GM18867 (cell line): ENCODE measurements around the gene RAD51B.
"Not testable (repeated sequence)": the region's sequence is repeated elsewhere in the genome, so short reads cannot be mapped to it uniquely, and the experiment has no call there.

Experiments
- ATAC-seq: cut with Tn5 transposase; IDR thresholded peaks from one replicate; pipeline ENCODE4 v1.9.1; 2021; ENCODE audit warnings: mild to moderate bottlenecking, moderate library complexity; ENCODE audit not compliant: unreplicated experiment

RAD51B gene

DNA sequence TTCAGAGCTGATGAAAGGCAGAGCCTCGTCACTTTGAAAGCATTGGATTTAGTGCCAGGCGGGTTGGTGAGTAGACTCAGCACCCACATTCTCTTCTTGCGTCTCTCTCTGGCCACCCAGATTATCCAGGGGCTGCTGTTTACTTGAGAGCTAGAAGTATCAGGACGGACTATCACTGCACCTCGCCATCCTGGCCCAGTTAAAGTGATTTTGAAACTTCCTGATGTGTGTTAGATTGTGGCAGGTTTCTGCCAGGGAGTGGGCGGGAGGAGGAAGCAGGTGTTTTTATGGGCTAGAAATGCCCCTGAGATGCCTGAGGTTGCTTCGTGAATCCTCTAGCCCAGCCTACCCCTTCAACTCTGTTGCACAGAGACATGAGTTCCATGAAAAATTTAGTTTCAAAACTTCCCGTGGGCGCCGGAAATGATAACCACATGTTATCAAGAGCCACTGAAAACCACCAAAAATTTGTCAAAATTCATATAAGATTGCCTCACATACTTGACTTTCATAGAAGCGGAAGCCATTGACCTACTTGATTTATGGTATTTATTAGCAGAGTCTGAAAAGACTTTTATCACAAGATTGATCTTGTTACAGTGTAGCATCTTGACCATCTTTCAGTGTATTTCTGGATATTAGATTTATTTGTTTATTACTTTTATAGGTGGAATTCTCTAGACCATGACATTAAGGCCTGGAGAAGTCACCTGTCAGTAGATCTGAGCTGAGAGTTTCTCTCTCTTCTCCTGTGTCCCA is 466.0 kb downstream of the RAD51B start:
- peak; percentile 26 for ATAC-seq

DNA sequence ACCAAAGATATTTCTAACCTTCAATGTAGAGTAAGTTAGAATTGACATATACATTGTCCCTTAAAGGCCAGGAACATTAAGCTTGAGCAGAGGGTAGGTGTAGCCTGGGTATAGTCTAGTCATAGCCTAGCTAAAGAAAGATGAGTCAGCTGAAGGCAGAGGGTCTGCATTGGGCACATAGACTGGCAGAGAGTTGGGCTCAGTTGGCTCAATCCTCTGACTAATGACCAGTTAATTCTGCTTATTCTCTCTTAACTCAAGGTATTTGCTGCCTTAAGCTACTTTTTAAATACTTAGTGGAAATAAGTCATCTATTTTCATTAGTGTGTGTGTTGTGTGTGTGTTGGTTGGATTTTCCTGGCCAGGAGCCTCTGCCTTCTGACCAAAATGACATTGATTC is 467.1 kb downstream of the RAD51B start:
- no peak for ATAC-seq

DNA sequence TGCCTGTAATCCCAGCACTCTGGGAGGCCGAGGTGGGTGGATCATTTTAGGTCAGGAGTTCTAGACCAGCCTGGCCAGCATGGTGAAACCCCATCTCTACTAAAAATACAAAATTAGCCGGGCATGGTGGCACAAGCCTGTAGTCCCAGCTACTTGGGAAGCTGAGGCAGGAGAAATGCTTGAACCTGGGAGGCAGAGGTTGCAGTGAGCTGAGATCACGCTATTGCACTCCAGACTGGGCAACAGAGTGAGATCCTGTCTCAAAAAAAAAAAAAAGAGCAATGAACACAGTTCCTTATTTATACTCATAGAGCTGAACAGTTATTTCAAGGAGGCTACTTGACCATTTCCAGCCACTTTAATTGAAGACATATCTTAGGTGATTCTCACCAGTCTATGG is 469.9 kb downstream of the RAD51B start:
- not testable (repeated sequence) for ATAC-seq

DNA sequence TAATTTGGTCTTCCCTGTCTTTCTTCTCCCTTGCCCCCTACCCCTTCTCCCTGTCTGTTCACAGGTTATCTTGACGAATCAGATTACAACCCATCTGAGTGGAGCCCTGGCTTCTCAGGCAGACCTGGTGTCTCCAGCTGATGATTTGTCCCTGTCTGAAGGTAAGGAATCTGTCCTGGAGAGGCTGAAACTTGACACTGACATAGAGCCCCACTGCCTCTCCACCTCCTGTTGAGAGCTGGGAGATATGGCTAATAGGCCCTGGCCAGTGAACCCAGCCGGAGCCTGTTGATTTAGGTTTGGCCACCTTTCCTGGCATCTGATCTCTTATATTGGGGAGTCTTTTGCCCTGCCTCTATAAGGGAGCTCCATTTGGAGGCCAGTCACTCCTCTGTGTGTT is 472.2 kb downstream of the RAD51B start:
- ATAC-seq: no peak

DNA sequence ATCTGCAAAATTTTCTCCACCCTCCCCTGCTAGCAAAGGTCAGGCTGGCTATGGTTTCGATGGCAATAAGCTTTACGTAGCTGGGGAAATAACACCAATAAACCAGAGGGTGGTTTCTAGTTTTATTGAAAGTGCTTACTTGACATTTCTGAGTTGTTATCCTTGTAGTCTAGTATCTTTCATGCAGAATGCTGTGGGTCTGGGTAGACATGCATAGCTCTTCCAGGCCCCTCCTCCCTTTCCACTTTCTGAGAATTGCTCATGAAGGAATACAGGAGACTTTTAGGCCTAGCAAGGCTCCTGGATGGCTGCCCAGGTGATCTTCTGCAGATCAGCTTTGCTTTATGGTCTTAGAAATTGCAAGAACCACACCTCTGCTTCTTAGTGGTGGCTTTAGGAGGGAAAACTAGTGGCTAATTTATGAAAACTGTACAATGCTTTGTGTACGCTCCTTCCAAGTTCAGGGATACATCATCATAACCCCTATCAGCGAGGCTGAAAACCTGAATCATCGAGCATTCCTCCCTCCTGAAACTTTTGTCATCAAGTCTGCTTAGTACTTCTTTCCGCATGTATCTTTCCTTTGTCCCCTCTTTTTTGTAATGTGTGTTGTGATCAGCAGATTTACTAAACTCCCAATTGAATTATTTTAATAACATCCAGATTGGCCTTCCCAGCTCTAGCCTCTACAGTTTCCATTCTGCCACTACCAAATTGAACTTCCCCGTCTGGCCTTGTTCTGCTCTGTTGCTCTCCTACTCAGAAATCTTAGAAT is 473.0 kb downstream of the RAD51B start:
- ATAC-seq: no peak

DNA sequence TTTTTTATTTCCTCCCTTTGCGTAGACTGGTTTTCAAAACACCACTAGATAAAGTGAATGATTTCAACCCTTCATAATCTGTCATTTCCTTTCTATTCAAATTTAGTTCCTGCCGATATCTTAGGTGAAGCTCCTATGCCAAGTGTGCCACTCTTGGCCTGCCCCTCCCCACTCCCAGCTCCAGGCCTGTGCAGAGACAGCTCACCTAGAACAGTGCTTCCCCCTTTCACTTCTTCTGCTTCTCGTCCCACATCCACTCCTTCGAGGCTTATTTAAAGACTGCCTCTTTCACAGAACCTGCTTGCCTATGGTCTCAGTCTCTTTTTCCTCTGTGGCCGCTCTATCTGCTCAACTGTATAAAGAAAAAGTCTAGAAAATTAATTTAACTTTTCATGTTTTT is 473.8 kb downstream of the RAD51B start:
- ATAC-seq: no peak

DNA sequence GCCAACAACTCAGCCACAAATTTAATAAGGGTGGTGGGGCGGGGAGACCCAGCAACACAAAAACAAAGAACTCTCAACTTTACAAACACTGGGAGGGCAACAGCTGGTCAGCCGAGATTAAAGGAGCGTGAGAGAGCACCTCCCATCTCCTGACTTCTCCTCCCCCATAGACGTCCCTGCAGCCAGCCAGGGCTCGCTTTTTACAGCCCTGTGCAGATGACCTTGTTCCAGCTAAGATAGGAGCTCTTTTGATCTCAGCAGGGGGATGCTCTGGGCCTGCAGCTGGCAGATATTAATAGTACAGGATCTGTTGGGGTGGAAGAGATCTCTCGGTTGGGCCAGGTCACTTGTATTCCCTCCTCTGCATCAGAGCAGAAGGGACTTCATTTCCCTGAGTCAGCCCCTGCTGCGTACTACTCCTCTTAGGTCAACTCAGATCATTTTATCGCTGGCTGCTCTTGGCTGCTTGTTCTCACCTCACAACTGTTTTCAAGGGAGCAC is 475.8 kb downstream of the RAD51B start:
- ATAC-seq: no peak

DNA sequence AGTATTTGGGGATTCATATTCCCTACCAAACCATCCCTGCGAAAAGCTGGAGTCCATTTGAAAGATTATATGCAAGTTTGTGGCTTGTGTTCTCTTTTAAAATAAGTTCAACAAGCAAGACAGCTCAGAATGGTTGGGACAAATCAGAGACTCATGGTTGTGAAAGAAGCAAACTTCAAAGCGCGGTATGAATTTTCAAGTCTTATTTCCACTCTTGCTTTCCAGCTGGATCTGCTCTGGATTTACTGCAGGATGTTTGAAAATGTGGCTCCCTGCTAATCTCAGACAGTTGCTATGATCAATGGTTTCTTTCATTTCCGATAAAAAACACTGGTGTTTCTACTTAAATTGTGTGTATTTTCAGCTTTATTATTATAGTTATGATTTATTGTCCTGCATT is 477.5 kb downstream of the RAD51B start:
- ATAC-seq: no peak

DNA sequence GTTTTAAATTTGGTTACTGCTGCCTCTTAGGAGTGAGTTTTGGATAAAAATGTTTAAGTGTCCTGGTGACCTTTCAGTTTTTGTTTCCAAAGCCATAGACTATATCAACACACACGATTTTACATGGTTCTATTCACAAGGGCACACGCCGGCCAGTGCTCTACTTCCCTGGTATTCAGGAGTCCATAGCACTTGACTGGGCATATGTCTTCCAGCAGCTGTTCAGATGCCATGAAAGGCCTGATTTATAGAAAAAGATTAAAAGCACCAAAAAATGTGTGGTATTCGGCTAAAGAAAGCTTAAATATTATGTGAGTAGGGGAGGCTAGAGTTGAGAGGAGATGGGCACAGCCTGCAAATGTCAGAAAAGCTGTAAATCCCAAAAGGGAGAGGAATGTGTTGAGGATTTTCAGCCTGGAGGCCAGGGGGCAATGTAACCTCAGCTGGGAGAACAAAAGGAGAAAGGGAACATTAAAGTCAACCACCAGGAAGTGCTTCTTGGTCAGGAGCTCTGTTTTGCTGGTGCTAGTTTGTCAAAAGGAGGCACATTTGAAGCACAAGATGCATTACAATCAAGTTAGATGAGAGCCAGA is 478.4 kb downstream of the RAD51B start:
- no peak for ATAC-seq

DNA sequence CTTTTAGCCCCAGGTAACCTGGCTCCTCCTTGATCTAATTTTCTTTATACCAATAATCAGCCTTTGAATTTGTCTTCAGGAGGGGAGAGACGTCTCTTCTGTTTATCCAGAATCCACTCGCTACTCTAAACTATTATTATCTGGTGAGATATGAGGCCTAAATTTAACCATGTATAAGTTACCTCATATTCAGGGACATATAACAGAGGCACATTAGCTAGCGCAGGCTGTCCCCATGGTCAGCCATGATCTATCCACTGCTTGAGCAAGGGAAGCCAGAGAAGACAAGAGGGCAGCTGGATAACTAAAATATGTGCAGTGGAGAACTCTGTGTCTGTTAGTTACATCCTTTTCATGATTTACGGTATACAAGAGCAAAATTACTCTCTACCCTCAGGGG is 481.0 kb downstream of the RAD51B start:
- ATAC-seq: no peak

DNA sequence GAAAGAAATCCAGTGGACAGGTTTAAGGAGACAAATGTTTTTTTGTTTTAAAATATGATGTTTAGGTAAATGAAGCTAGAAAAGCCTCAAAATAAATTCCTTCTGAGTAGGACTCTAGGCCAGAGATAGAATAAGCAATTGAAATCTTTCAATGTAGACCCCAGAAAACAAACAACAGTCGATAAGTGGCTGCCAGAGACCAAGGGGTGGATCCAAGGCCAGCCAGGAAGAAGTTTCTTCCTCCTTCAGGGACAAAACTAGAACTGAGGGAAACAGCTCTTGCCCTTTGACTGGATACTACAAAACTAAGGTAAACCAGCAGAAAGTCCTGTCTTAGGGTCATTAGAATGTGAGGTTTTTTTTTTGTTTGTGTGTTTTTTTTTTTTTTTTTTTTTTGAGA is 481.6 kb downstream of the RAD51B start:
- ATAC-seq: no peak

DNA sequence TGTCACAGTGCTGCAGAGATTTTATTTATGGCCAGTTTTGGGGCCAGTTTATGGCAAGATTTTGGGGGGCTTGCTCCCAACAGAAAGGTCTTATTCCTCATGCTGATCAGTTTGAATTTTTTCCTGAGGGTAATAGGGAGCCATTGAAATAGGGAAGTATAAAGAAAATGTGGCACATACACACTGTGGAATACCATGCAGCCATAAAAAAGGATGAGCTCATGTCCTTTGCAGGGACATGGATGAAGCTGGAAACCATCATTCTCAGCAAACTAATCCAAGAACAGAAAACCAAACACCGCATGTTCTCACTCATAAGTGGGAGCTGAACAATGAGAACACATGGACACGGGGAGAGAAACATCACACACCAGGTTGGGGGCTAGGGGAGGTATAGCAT is 483.4 kb downstream of the RAD51B start:
- ATAC-seq: not testable (repeated sequence)

DNA sequence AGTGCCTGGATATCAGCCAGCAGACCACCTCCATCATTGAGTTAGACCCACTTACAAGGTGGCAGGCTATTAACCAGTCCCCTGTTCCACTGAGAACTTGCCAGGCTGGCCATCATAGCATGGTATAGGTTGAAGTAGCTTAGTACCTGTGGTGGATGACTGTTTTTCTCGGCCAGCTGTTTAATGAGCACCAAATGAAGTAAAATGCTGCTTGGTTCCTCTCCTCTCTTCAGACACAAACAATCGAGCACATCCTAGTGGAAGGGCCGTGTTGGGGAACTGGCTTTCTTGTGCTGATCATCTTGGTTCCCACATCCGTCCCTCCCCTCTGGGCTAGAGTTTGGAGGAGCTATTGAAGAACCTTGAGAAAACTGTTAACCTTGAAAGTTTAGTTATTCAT is 486.2 kb downstream of the RAD51B start:
- ATAC-seq: peak; percentile 30

DNA sequence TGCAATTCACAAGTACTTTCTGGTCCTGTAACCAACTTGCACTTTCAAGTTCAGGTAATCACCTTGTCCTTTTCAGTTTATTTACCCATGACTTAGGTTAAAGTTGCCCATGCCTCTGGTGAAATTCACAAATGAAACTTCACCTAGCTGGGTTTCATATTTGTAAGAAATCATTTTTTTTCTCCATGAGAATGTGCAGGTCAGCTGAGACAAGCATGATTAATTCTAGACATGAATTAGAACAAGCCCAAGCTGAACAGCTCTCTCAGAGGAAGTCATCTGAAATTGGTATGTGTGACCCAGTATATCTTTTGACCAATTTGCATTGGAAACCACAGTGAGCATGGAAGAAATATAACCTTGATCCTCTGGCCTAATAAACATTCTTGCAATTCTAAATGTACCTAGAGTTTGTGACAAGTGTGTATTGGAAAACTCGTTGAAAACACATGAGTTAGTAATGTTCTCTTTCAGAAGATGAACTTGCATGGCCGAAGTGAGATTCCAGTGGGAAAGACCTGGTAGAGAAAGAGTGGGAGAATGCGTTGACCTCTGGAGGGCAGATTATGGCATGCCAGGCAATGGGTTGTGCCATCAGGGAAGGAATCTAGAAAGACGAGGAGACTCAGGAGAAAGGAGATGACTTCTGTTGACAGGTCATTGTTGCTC is 486.8 kb downstream of the RAD51B start:
- peak; percentile 81 for ATAC-seq

DNA sequence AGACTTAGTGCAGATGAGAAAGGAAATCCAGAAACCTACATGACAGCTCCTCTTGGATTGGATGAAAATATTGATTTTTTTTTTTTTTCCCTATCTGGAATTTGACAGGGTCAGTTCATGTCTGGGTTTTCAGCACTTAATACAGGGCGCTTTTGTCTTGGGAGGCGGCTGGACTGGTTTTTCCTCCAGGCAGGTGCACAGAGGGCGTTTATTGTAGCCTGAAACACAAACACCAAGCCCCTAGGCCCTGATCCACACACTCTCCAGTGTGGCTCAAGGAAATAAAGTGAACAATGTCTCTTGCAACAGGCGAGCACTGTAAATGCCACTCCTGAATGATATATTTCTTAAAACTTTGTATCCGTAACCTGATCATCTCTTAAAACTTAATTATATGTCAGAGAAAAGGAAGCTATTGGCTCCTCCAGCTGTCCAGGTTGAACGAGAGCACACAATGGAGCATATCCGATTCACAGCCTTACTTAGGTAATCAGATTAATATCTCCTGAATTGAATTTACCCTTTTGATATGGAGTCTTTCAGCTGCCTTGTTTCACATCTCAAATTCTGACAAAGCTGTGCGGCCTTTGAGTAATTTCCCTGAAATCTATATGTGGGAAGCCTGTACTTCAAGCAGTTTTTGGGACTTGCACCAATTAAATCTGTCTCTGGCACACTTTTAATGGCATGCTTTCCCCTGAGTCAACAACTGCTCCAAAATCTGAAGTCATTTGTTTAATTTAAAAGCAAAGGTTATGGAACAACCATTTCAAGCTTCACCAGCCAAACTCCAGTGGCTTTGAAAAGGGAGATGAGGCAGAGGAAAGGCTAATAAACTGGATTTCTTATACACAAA is 487.6 kb downstream of the RAD51B start:
- ATAC-seq: no peak

DNA sequence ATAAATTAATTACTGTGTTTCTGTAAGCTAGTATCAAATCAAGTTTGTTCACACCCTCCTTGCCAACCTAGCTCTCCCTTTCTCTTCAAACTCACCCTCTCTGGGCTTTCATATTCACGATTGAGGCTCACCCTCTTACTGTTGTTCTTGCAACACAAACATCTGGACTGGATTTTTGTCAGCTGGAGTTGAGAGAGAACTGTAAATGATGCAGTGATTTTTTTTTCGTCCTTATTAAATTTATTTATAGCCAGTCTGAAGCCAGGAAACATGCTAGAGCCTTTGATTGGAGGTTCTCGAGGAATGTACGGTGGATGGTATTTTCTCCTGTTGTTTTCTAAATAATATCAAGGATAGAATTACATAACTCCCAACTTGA is 488.2 kb downstream of the RAD51B start:
- no peak for ATAC-seq

DNA sequence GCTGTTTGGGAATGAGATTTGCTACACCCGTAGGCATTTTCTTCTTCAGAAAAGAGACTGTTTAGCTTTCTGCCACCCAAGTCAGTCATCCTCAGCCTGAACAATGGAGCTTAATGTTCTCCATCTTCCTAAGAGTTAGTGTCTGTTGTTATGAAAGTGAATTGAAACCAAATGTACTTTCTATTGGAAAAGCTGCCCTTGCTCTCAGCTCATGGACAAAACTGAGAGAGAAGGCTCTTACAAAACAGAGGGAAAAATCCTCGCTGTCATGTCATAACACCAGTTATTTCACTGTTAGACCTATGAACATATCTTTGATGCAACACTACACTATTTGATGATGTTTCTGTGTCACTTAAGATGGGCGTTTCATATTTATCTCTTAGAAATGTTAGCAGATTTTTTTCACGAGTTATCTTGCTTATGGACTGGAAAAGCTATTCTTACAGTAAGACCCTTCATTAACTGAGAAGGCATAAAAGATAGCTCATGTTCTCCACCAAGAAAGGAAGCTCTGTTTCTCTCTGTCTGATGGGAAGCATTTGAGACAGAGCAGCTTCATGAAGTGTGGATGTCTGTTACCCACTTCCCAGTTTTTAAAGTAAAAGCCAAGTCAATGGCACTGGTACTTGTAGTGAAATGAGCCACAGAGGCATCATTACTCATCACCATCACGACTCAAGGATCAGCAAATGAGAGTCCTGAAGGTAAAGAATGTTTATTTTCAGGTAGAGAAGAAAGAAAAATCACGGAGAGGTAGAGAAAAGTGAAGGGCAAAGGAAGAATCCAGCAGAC is 489.3 kb downstream of the RAD51B start:
- ATAC-seq: no peak

DNA sequence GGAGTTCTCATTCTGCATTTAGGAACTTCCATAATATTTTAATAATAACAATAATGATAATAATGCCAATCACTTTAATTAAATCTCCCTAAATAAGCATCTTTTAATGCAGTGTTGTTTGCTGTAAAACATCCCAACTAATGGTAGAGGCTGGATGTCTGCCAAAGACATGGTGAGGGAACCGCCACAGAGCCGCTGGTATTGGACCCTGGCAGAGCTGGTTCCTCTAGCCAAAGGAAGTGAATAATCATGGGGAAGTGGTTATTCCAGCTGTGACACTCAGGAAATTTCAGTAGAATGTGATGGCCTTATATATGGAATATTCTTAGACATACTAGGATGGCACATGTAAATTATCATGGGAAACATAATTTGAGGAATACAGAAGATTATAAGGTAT is 490.0 kb downstream of the RAD51B start:
- no peak for ATAC-seq

DNA sequence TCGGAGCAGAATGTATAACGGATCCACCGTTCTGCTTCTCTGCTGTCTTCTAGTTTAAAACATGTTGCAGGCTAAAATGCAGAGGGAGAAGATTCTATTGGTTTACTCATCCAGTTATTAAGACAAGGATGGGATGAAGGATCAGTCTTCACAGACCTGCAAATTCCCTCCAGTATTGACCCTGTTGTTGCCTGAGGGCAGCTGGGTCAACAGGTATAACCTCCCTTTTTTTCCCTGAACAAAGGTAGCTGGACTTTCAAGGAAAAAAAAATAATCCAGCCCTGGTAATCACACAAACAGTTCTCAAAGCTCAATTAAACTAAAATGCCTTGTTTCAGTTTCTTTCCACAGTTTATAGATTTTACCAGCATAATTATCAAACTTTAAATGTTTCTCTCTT is 492.7 kb downstream of the RAD51B start:
- no peak for ATAC-seq
